SK-N-MC (cell line): ENCODE results near the gene PRRT4.

Experiments
- DNase-seq: peaks from one replicate; pipeline ENCODE4 v3.0.0-alpha.2; 2011; ENCODE audit warnings: low read depth, low spot score
- H3K27ac ChIP-seq: fragments of 200-600 bp; sonication (generic); 2 replicates; pipeline ENCODE4 v1.5.1; 2016; ENCODE audit warnings: mixed run types
- H3K36me3 ChIP-seq: fragments of 200-600 bp; sonication (generic); 2 replicates; pipeline ENCODE4 v1.6.1; 2017; ENCODE audit warnings: antibody characterized with exemption, low read length, mixed read lengths; ENCODE audit not compliant: insufficient read depth
- H3K4me3 ChIP-seq: fragments of 200-600 bp; sonication (generic); 2 replicates; pipeline ENCODE4 v1.5.1; 2016
- H3K9ac ChIP-seq: fragments of 200-600 bp; sonication (generic); 2 replicates; pipeline ENCODE4 v1.8.0; 2017; ENCODE audit warnings: mixed run types, mixed read lengths; ENCODE audit not compliant: insufficient read length
- H3K9me3 ChIP-seq: fragments of 200-600 bp; sonication (generic); 2 replicates; pipeline ENCODE4 v1.6.1; 2017; ENCODE audit warnings: low read depth, mild to moderate bottlenecking, antibody characterized with exemption, low read length, moderate library complexity, mixed read lengths
- EZH2 ChIP-seq: fragments of 200-600 bp; sonication (generic); IDR thresholded peaks from one replicate; pipeline ENCODE4 v1.6.1; 2017; ENCODE audit warnings: antibody characterized with exemption
- FOXP2 ChIP-seq: optimal IDR thresholded peaks from 2 replicates; pipeline ENCODE3; 2011; ENCODE audit warnings: mild to moderate bottlenecking, moderate library complexity; ENCODE audit not compliant: insufficient read depth; ENCODE audit errors: extremely low read length, control extremely low read depth
- POLR2AphosphoS5 ChIP-seq: IDR thresholded peaks from 2 replicates; pipeline ENCODE4 v1.6.1; 2012; ENCODE audit warnings: mild to moderate bottlenecking, low read depth, low read length, borderline replicate concordance

PRRT4 gene

GRCh38 chr7:128351296-128352152, 10.0 kb downstream of the PRRT4 start:
- TF ChIP-seq FOXP2: no peak
- TF ChIP-seq EZH2: no peak
- TF ChIP-seq POLR2AphosphoS5: no peak
- DNase-seq: no peak
- Histone ChIP-seq H3K36me3 (no peaks in the 10 kb centered on the region), H3K4me3 (no peak overlapping the region), H3K9me3 (no peaks in the 10 kb centered on the region), H3K9ac (no peak overlapping the region), H3K27ac (no peak overlapping the region)

- Histone ChIP-seq H3K9ac (no peak overlapping the region), H3K9me3 (no peaks in the 10 kb centered on the region), H3K27ac (no peak overlapping the region), H3K4me3 (no peak overlapping the region), H3K36me3 (no peaks in the 10 kb centered on the region)
- DNase-seq: no peak
- TF ChIP-seq FOXP2 (no peak), POLR2AphosphoS5 (no peak), EZH2 (no peak)
Measured at GRCh38 chr7:128350708-128351295, 10.7 kb downstream of the PRRT4 start.

GRCh38 chr7:128349466-128349825, 12.0 kb downstream of the PRRT4 start:
- Histone ChIP-seq H3K36me3 (no peaks in the 10 kb centered on the region), H3K9ac (no peak overlapping the region), H3K4me3 (no peak overlapping the region), H3K9me3 (no peaks in the 10 kb centered on the region), H3K27ac (no peak overlapping the region)
- TF ChIP-seq EZH2: no peak
- TF ChIP-seq POLR2AphosphoS5: no peak
- no peak for TF ChIP-seq FOXP2
- DNase-seq: no peak

GRCh38 chr7:128347647-128348097, 13.8 kb downstream of the PRRT4 start:
- TF ChIP-seq POLR2AphosphoS5 (no peak), EZH2 (no peak), FOXP2 (no peak)
- Histone ChIP-seq H3K4me3 (no peak overlapping the region), H3K36me3 (no peaks in the 10 kb centered on the region), H3K27ac (no peak overlapping the region), H3K9ac (no peak overlapping the region), H3K9me3 (no peaks in the 10 kb centered on the region)
- DNase-seq: no peak

- Histone ChIP-seq H3K9ac (no peak overlapping the region), H3K36me3 (peaks cover 6% of the 10 kb centered on the region), H3K27ac (no peak overlapping the region), H3K4me3 (peak overlapping the region; percentile 100), H3K9me3 (no peaks in the 10 kb centered on the region)
- TF ChIP-seq FOXP2 (no peak), EZH2 (no peak), POLR2AphosphoS5 (no peak)
- DNase-seq: no peak
Measured at GRCh38 chr7:128344431-128344774, 17.1 kb downstream of the PRRT4 start.

GRCh38 chr7:128343554-128344430, 17.7 kb downstream of the PRRT4 start, which contains the start of gene RBM28:
Gene RBM28 (minus strand): TSS chr7:128343908. CDS start chr7:128343793, 115 bp downstream.
- H3K9me3 ChIP-seq: no peaks in the 10 kb centered on the region
- H3K9ac ChIP-seq: peak within 1 kb of the TSS; percentile 98
- peak within 1 kb of the TSS; percentile 100 for H3K4me3 ChIP-seq
- DNase-seq: peak; percentile 86
- H3K36me3 ChIP-seq: peaks cover 12% of the 10 kb centered on the region
- TF ChIP-seq EZH2 (no peak), FOXP2 (no peak), POLR2AphosphoS5 (peak; percentile 98)
- peak within 1 kb of the TSS; percentile 85; the same call in 1 of the 2 replicates for H3K27ac ChIP-seq

GRCh38 chr7:128341733-128342132, 19.8 kb downstream of the PRRT4 start:
- H3K9ac ChIP-seq: peak overlapping the region; percentile 23
- no peaks in the 10 kb centered on the region for H3K9me3 ChIP-seq
- peak overlapping the region; percentile 100 for H3K4me3 ChIP-seq
- no peak overlapping the region for H3K27ac ChIP-seq
- TF ChIP-seq EZH2: no peak
- TF ChIP-seq POLR2AphosphoS5: no peak
- TF ChIP-seq FOXP2: no peak
- DNase-seq: no peak
- H3K36me3 ChIP-seq: peaks cover 31% of the 10 kb centered on the region

- Histone ChIP-seq H3K9me3 (no peaks in the 10 kb centered on the region), H3K9ac (no peak overlapping the region), H3K4me3 (no peak overlapping the region), H3K27ac (no peak overlapping the region), H3K36me3 (peaks cover 88% of the 10 kb centered on the region)
- no peak for TF ChIP-seq EZH2
- DNase-seq: no peak
Measured at GRCh38 chr7:128335730-128336129, 25.8 kb downstream of the PRRT4 start.
